ENCODE data around the gene MAGEB6. TPM values are rescaled to one million over a fixed set of nuclear protein-coding genes. Genes with fewer than 3 reads are reported as not detected.
"Not testable (repeated sequence)": the region's sequence is repeated elsewhere in the genome, so short reads cannot be mapped to it uniquely, and the experiment has no call there.

The MAGEB6 gene
- not detected for total RNA-seq (ENCODE audit: unreplicated experiment)
- long read RNA-seq = 0 reads

DNA sequence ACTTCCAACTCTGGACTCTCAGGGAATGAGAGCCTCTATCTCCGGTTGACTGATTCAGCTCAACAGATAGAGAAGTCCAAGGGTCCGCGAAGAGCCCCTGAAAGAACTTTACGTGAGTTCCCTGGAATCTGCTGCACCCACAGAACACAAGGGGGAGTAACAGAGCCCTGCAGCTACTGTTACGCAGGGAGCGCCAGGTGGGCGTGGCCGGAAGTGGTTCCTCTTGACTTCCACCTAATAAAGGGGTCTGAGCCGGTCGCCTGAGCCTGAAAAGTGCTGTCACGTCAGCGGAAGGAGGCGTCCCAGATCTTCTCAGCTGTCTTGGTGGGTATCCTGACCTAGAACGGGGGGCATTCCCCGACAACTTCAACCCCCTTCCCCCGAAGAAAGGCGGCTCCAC lies at the start of gene MAGEB6:
Gene MAGEB6 (plus strand): TSS at position 237 of the 400 bp plus-strand sequence. CDS start 1,407 bp downstream, outside the sequence.
- Mint-ChIP-seq H3K4me1 (ENCODE audit: unreplicated experiment) (no peaks in the 10 kb centered on the region), H3K9me3 (ENCODE audit: unreplicated experiment) (no peaks in the 10 kb centered on the region), H3K36me3 (ENCODE audit: low read depth, unreplicated experiment) (no peaks in the 10 kb centered on the region), H3K4me3 (ENCODE audit: unreplicated experiment) (no peak within 1 kb of the TSS), H3K27me3 (ENCODE audit: unreplicated experiment) (no peaks in the 10 kb centered on the region), H3K27ac (ENCODE audit: unreplicated experiment) (no peak within 1 kb of the TSS)
- no peak for TF ChIP-seq CTCF (IDR thresholded peaks at IDR 0.05; ENCODE audit: unreplicated experiment)
- no peak for DNase-seq (ENCODE audit: low spot score)

- TF ChIP-seq CTCF (IDR thresholded peaks at IDR 0.05; ENCODE audit: unreplicated experiment) = no peak
- H3K27ac Mint-ChIP-seq (ENCODE audit: unreplicated experiment) = no peak overlapping the region
- H3K9me3 Mint-ChIP-seq (ENCODE audit: unreplicated experiment) = no peaks in the 10 kb centered on the region
- no peaks in the 10 kb centered on the region for H3K27me3 Mint-ChIP-seq (ENCODE audit: unreplicated experiment)
- no peaks in the 10 kb centered on the region for H3K4me1 Mint-ChIP-seq (ENCODE audit: unreplicated experiment)
- H3K4me3 Mint-ChIP-seq (ENCODE audit: unreplicated experiment) = no peak overlapping the region
- H3K36me3 Mint-ChIP-seq (ENCODE audit: low read depth, unreplicated experiment) = no peaks in the 10 kb centered on the region
- no peak for DNase-seq (ENCODE audit: low spot score)
Measured at GRCh38 chrX:26146024-26146423, 46.2 kb upstream of the MAGEB6 start.

- no peak for DNase-seq (ENCODE audit: low spot score)
- no peaks in the 10 kb centered on the region for H3K27me3 Mint-ChIP-seq (ENCODE audit: unreplicated experiment)
- H3K4me3 Mint-ChIP-seq (ENCODE audit: unreplicated experiment) = no peak within 1 kb of the TSS
- no peaks in the 10 kb centered on the region for H3K4me1 Mint-ChIP-seq (ENCODE audit: unreplicated experiment)
- H3K27ac Mint-ChIP-seq (ENCODE audit: unreplicated experiment) = no peak within 1 kb of the TSS
- no peaks in the 10 kb centered on the region for H3K36me3 Mint-ChIP-seq (ENCODE audit: low read depth, unreplicated experiment)
- no peak for TF ChIP-seq CTCF (IDR thresholded peaks at IDR 0.05; ENCODE audit: unreplicated experiment)
- H3K9me3 Mint-ChIP-seq (ENCODE audit: unreplicated experiment) = no peaks in the 10 kb centered on the region
Measured at GRCh38 chrX:26160301-26160700, 31.9 kb upstream of the MAGEB6 start, which contains the start of gene MAGEB6B. MAGEB6B (plus strand) TSS chrX:26160601; CDS start chrX:26160601, 0 bp downstream.

- no peaks in the 10 kb centered on the region for H3K27me3 Mint-ChIP-seq (ENCODE audit: unreplicated experiment)
- peaks cover 13% of the 10 kb centered on the region for H3K4me1 Mint-ChIP-seq (ENCODE audit: unreplicated experiment)
- no peak overlapping the region for H3K4me3 Mint-ChIP-seq (ENCODE audit: unreplicated experiment)
- H3K9me3 Mint-ChIP-seq (ENCODE audit: unreplicated experiment) = no peaks in the 10 kb centered on the region
- no peak for DNase-seq (ENCODE audit: low spot score)
- H3K27ac Mint-ChIP-seq (ENCODE audit: unreplicated experiment) = no peak overlapping the region
- TF ChIP-seq CTCF (IDR thresholded peaks at IDR 0.05; ENCODE audit: unreplicated experiment) = no peak
- peaks cover 4% of the 10 kb centered on the region for H3K36me3 Mint-ChIP-seq (ENCODE audit: low read depth, unreplicated experiment)
Measured at GRCh38 chrX:26203561-26203960, 11.3 kb downstream of the MAGEB6 start.

DNA sequence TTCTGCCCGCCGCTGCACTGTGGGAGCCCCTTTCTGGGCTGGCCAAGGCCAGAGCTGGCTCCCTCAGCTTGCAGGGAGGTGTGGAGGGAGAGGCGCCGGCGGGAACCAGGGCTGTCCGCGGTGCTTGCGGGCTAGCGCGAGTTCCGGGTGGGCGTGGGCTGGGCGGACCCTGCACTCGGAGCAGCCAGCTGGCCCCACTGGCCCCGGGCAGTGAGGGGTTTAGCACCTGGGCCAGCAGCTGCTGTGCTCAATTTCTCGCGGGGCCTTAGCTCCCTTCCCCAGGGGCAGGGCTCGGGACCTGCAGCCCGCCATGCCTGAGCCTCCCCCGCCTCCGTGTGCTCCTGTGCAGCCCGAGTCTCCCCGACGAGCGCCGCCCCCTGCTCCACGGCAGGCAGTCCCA lies 12.5 kb downstream of the MAGEB6 start:
- H3K4me3 Mint-ChIP-seq (ENCODE audit: unreplicated experiment); H3K27me3 Mint-ChIP-seq (ENCODE audit: unreplicated experiment); DNase-seq (ENCODE audit: low spot score); H3K27ac Mint-ChIP-seq (ENCODE audit: unreplicated experiment); H3K36me3 Mint-ChIP-seq (ENCODE audit: low read depth, unreplicated experiment); H3K9me3 Mint-ChIP-seq (ENCODE audit: unreplicated experiment): not testable (repeated sequence)
- H3K4me1 Mint-ChIP-seq (ENCODE audit: unreplicated experiment) = peaks cover 13% of the 10 kb centered on the region
